ENCODE measurements around the gene TAAR6.
A peak's percentile ranks its signal among the peaks of the same experiment; 100 is the strongest.
"Not testable (repeated sequence)": the region's sequence is repeated elsewhere in the genome, so short reads cannot be mapped to it uniquely, and the experiment has no call there.

TAAR6 gene

DNA sequence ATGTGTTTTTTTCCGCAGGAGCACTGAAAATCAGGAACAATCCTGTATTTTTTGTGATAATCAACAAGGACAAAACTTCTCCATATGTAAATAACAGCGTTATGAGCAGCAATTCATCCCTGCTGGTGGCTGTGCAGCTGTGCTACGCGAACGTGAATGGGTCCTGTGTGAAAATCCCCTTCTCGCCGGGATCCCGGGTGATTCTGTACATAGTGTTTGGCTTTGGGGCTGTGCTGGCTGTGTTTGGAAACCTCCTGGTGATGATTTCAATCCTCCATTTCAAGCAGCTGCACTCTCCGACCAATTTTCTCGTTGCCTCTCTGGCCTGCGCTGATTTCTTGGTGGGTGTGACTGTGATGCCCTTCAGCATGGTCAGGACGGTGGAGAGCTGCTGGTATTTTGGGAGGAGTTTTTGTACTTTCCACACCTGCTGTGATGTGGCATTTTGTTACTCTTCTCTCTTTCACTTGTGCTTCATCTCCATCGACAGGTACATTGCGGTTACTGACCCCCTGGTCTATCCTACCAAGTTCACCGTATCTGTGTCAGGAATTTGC lies at the start of gene TAAR6:
Gene TAAR6, plus strand, starts transcription at position 102 of the 557 bp plus-strand sequence. Its CDS starts 0 bp downstream, at position 102.
- no peak for DNase-seq (ENCODE audit: low read depth)

DNA sequence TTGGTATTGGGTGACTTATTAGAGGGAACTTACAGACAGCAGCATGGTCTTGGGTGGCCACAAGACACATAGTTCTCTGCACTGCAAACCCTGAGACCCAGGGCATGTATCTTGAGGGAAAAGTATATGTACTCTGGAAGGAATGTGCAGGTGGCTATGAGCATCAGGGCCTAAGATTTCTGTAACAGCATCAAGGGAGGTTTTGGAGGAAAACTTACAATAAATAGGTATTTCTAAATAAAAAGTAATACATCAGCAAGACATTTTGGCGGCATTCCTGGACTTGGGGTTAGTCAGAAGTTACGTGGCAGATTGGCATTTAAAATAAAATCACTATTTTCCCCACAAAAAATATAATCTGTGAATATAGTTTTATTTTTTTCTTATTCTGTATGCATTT lies 49.2 kb upstream of the TAAR6 start:
- DNase-seq (ENCODE audit: low read depth), result no peak

DNA sequence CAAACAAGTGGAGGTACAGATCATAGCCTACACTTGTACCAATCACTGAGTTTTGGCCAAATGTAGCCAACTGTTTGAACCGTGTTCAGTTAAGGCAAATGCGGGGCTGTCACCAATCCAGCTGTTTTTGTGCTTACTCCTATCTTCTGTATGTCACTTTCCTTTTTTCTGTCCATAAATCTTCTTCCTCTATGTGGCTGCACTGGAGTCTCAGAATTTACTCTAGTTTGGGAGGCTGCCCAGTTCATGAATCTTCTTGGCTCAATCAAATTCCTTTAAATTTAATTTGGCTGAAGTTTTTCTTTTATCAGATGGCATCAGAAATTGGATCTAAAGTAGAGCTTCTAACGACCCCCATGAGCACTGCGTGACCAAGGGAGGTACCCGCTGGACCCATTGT lies 45.5 kb upstream of the TAAR6 start:
- DNase-seq (ENCODE audit: low read depth), result no peak

DNA sequence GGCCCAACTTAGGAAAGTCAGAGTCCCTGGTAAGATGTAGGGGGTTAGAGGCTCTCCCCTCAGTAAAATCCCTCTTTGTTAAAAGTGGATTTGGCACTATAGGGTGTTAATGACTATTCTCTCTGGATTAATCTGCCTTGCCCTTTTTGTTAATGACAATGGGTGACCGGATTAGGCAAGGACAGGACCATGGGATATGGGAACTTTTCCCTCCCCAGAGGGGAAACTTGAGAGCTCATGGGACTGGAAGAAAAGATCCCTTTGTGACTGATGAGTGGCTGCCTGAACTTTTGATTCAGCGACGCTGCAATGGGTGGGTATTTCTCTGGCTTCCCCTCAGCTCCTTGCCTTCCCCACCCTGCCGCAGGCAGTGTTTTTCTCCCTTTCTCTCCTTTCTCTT lies 44.3 kb upstream of the TAAR6 start:
- no peak for DNase-seq (ENCODE audit: low read depth)

- no peak for DNase-seq (ENCODE audit: low read depth)
Measured at GRCh38 chr6:132526461-132526860, 43.7 kb upstream of the TAAR6 start.

GRCh38 chr6:132527791-132528190 lies 42.3 kb upstream of the TAAR6 start:
- DNase-seq (ENCODE audit: low read depth), result peak; percentile 45

DNA sequence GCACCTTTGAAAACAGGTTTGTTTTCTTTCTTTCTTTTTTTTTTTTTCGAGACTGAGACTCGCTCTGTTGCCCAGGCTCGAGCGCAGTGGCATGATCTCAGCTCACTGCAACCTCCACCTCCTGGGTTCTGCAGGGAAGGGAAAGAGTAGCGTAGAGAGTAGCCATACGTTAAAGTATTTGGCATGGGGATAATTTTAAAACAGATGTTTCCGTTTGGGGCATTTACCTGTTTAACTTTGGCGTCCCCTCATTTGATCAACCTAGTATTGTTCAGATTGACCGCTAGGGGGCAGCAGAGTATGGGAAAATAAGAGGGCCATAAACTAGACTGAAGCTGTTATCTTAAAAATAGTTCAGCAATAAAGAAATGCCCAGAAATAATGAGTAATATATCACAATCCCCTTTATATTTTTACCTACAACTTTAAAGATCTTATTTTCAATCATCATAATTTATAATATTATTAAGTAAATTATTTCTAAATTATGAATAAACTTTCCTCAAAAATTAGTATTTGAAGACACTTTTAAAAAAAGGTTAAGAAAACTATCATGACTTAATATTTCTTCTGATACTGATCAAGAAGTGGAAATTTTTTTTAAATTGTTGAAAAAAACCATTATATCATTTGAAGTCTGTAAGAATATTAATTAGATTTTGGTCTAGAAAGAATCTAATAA lies 39.7 kb upstream of the TAAR6 start:
- DNase-seq (ENCODE audit: low read depth), result no peak

- not testable (repeated sequence) for DNase-seq (ENCODE audit: low read depth)
Measured at GRCh38 chr6:132534546-132534945, 35.6 kb upstream of the TAAR6 start.

GRCh38 chr6:132537145-132537544 lies 33.0 kb upstream of the TAAR6 start:
- DNase-seq (ENCODE audit: low read depth), result no peak

DNA sequence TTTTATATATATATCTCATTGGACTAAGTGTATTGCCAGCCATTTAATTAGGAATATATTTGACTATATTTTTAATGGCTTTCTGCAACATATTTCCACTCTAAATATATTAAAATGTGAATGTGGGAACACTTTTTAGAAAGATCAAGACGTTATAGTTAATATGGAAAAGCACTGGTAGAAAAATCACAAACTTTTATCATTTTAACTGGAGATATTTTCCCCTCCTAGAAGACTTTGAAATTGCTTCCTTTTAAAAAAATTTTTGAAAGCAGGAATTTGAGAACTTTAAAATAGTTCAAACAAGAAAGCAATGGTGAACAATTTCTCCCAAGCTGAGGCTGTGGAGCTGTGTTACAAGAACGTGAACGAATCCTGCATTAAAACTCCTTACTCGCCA lies 32.1 kb upstream of the TAAR6 start, which contains the start of gene TAAR9:
Gene TAAR9, plus strand, starts transcription at position 301 of the 400 bp plus-strand sequence. Its CDS starts 13 bp downstream, at position 314.
- DNase-seq (ENCODE audit: low read depth), result no peak

DNA sequence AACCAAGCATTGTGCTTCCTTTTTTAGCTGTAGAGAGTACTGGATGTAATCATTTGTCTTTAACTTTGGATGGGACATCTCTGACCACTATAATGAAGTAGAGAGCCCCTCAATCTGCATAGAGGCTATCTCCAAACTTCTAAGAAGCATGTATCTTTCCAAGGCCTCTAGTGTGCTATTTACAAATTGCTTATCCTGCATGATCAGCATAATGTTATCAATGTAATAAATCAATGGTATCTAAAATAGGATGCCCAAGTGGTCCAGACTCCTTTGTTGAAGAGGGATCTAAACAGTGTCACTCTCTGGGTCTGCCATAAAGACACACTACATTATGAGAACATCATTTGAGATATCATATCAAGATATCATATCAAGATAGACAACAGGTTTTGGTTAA lies 25.3 kb upstream of the TAAR6 start:
- DNase-seq (ENCODE audit: low read depth), result no peak

- DNase-seq (ENCODE audit: low read depth), result no peak
Measured at GRCh38 chr6:132548746-132549463, 21.2 kb upstream of the TAAR6 start.

DNA sequence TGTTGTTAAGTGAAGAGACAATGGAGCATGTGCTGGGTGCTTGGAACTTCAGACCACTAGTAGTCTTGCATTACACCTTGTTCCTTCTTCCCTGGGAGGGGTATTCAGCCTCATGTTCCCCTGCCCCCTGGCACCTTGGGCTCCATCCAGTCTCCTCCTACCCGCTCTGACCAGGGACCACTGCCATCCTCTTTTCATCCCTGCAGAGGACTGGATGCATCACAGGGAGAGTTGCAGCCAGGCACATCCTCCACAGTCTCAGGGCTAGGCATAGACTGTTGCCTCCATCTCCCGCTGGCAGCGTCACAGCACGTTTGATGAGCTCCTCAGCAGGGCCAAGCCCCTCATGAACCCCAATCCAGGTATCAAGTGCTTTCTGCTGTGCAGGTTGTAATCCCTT lies 18.9 kb upstream of the TAAR6 start:
- no peak for DNase-seq (ENCODE audit: low read depth)

DNA sequence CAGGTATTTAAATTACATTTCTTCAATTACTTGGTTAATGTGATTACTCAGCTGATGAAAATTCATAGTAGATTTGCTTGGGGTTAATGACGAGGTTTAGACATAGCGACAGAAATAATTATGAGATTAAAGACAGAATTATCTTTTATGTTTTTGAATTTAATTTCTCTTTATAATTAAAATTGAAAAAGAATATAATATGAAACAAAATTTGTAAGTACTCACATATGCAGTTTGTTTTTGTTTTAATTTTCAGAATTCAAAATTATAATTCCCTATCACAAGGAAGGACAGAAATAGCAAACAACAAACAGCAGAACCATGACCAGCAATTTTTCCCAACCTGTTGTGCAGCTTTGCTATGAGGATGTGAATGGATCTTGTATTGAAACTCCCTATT lies 17.8 kb upstream of the TAAR6 start, which contains the start of gene TAAR8:
Gene TAAR8, plus strand, starts transcription at position 301 of the 400 bp plus-strand sequence. Its CDS starts 21 bp downstream, at position 322.
- no peak for DNase-seq (ENCODE audit: low read depth)

- DNase-seq (ENCODE audit: low read depth), result not testable (repeated sequence)
Measured at GRCh38 chr6:132560087-132560486, 10.0 kb upstream of the TAAR6 start.

DNA sequence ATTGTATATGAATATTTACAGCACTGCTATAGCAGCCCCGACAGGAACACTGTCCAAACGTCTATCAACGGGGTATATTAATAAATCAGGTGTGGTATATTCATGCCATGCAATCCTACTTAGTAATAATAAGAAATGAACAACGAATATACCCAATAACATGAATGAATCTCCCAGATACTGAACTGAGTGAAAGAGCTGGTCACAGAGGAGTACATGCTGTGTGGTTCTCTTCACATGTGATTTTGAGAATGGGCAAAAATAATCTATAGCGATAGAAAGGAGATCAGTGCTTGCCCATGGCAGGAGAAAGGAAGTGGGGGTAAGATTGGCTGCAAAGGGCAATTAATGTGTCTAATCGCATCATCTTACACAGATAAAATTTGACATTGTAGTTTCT lies 3.7 kb upstream of the TAAR6 start:
- no peak for DNase-seq (ENCODE audit: low read depth)

DNA sequence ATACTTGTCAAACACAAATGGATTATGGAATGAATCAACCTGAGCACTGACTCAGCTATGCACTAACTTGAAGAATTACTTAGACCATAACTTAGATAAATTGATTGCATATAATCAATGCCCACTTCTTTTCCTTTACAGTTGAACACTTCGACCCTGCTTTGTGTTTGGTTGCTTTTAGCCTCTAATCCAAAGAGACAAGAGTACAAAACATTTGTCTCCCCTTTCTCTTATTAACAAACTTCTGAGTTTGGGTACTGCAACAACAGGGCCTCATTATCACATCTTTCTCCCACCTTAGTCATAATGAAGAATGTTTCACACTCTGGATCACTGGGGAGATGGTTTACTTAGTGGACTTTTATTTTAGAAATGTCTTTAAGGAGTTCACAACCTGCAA lies 2.6 kb upstream of the TAAR6 start:
- DNase-seq (ENCODE audit: low read depth), result no peak

- DNase-seq (ENCODE audit: low read depth), result no peak
Measured at GRCh38 chr6:132568611-132569010, 1.5 kb upstream of the TAAR6 start.

- DNase-seq (ENCODE audit: low read depth), result no peak
Measured at GRCh38 chr6:132569170-132569569, 952 bp upstream of the TAAR6 start.

DNA sequence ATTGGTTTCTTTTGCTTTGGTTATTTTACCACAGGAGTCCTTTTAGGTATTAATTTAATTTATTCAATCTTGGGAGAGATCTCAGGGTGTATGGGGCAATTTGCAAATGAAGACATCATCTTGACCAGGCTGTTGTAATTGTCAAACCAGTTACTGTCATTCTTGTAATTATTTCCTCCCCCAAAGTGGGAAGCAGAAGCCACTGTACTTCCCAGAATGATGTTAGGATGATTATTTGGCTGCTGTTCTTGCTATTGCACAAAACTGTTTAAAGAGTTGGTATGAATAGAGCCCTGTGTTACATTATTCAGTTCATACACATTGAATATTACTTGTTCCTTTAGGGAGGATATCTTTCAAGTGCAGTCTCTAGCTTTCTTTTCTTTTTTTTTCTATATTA lies 1.7 kb downstream of the TAAR6 start:
- DNase-seq (ENCODE audit: low read depth), result no peak

DNA sequence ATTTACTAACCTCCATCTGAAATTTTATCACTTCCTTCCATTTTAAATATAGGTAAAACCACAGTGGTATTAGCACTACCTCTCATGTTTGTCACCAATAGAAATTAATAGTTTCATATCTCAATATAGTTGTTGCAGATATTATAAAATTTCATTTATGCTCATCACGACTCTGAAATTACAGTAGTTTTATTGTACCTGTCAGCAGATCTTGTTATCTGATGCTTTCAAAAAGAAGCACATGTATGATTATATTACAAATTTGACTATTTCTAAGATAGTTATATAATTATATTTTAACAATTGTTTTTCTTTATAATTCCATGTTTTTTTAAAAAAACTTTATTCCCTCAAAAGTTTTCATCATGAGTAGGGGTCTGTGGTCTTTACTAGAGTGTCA lies 14.6 kb downstream of the TAAR6 start:
- DNase-seq (ENCODE audit: low read depth), result no peak

DNA sequence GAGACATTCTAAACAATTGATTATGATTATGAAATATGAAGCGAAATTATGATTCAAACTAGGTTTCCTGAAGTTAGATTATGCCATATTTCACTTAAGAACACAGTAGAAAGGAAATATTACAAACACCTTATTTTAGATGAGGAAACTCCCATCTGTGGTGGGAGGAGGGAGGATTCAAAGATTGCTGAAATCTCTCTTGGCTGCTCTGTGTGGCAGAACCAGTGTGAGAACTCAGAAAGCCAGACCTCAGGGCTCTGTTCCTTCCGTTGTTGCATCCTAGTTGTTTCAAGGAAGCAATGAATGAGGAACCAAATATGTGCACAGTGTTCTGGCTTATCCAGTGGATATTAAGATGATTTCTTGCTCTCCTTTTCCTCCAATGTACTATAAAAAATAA lies 17.3 kb downstream of the TAAR6 start:
- no peak for DNase-seq (ENCODE audit: low read depth)

GRCh38 chr6:132589454-132589853 lies 19.3 kb downstream of the TAAR6 start, which contains the start of gene TAAR5:
Gene TAAR5 (minus strand): TSS chr6:132589741. CDS start chr6:132589686, 55 bp downstream.
- DNase-seq (ENCODE audit: low read depth), result no peak
